HL-60 (cell line): ENCODE data around the gene ANGPTL2.

Source experiments
- POLR2AphosphoS5 ChIP-seq: IDR thresholded peaks from 2 replicates; pipeline ENCODE4 v1.6.1; 2012; ENCODE audit warnings: low read depth
- REST ChIP-seq: IDR thresholded peaks from 2 replicates; pipeline ENCODE4 v1.6.1; 2012; ENCODE audit warnings: low read depth; ENCODE audit not compliant: insufficient replicate concordance
- SPI1 ChIP-seq: IDR thresholded peaks from 2 replicates; pipeline ENCODE4 v1.6.1; 2012; ENCODE audit warnings: low read depth, mild to moderate bottlenecking, borderline replicate concordance
- TF ChIP-seq, protein P1 (sequence below): IDR thresholded peaks from one replicate; pipeline ENCODE4 v1.5.1; 2011; ENCODE audit warnings: low read length, control low read depth, inconsistent platforms; ENCODE audit not compliant: insufficient read depth

DNA sequence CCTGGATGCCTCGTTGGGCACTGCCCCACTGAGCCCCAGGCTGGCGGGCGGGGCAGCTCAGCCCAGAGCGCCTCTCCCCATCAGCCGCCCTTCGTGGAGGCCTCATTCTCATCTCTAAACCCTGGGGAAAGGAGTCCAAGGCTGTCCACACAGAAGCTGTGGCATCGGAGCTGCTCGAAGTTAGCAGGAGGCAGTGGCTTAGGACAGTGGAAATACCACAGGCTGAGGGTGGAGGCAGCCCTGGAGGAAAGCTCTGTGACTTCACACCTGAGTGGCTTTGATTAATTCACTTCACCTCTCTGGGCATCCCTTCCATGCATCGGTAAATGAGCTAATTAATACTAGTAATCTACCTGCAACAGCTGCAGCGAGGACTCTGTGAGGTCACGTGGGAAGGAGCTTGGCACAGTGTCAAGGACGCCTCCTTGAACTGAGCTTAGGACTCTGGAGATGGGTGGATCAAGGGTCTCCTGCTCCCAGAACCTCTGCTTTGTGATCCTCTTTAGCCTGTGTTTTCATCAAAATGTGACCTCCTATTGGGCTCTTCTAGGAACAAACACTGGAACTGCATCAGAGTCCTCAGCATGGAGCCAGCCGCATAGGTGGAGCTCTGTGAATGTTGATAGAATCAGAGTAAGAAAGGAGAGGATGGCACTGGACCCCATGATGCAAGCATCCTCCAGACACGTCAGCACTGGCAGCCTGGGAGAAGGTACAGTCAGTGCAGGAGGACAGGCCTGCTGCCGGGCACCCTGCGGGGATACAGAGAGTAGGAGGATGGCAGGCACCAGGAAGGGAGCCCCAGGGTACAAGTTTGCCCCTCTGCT is 842 bp upstream of the ANGPTL2 start:
- TF ChIP-seq, protein P1, sequence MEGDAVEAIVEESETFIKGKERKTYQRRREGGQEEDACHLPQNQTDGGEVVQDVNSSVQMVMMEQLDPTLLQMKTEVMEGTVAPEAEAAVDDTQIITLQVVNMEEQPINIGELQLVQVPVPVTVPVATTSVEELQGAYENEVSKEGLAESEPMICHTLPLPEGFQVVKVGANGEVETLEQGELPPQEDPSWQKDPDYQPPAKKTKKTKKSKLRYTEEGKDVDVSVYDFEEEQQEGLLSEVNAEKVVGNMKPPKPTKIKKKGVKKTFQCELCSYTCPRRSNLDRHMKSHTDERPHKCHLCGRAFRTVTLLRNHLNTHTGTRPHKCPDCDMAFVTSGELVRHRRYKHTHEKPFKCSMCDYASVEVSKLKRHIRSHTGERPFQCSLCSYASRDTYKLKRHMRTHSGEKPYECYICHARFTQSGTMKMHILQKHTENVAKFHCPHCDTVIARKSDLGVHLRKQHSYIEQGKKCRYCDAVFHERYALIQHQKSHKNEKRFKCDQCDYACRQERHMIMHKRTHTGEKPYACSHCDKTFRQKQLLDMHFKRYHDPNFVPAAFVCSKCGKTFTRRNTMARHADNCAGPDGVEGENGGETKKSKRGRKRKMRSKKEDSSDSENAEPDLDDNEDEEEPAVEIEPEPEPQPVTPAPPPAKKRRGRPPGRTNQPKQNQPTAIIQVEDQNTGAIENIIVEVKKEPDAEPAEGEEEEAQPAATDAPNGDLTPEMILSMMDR, result no peak
- TF ChIP-seq POLR2AphosphoS5 (no peak), REST (no peak), SPI1 (no peak)
